ENCODE data around the gene AVPI1.

Gene AVPI1

DNA sequence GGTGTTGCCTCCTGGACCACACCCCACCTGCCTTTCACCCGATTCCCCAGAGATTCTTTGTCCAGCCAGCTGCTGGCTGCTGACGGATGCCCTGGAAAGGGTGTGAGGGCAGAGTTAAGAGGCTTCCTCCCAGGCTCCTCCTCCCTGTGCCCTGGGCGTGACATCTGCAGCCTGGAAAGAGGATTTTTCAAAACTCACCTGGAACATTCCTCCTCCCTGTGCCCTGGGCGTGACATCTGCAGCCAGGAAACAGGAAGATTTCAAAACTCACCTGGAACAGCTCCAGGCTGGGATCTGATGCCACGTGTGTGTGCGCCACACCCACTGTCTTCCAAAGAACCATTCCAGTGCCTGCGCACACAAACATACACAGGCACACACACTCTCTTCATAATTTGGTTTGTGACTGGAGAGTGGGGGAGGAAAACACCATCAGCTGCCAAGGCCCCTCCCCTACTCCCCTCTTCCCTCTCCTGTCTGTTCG is 31.7 kb upstream of the AVPI1 start:
- DNase-seq (ENCODE audit: low read depth), result no peak
- H3K4me3 ChIP-seq (ENCODE audit: low read depth, low read length), result no peak overlapping the region
- TF ChIP-seq, protein P1, sequence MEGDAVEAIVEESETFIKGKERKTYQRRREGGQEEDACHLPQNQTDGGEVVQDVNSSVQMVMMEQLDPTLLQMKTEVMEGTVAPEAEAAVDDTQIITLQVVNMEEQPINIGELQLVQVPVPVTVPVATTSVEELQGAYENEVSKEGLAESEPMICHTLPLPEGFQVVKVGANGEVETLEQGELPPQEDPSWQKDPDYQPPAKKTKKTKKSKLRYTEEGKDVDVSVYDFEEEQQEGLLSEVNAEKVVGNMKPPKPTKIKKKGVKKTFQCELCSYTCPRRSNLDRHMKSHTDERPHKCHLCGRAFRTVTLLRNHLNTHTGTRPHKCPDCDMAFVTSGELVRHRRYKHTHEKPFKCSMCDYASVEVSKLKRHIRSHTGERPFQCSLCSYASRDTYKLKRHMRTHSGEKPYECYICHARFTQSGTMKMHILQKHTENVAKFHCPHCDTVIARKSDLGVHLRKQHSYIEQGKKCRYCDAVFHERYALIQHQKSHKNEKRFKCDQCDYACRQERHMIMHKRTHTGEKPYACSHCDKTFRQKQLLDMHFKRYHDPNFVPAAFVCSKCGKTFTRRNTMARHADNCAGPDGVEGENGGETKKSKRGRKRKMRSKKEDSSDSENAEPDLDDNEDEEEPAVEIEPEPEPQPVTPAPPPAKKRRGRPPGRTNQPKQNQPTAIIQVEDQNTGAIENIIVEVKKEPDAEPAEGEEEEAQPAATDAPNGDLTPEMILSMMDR (IDR thresholded peaks at IDR 0.05; ENCODE audit: low read depth, low read length, missing control alignments), result no peak
- in situ Hi-C loops (cut with HindIII; ENCODE audit: low sequenced_read_pairs), result no loop called here

GRCh38 chr10:97718178-97718577 is 31.1 kb upstream of the AVPI1 start:
- H3K4me3 ChIP-seq (ENCODE audit: low read depth, low read length), result no peak overlapping the region
- TF ChIP-seq, protein P1 (IDR thresholded peaks at IDR 0.05; ENCODE audit: low read depth, low read length, missing control alignments), result no peak
- DNase-seq (ENCODE audit: low read depth), result no peak
- in situ Hi-C loops (cut with HindIII; ENCODE audit: low sequenced_read_pairs), result no loop called here

DNA sequence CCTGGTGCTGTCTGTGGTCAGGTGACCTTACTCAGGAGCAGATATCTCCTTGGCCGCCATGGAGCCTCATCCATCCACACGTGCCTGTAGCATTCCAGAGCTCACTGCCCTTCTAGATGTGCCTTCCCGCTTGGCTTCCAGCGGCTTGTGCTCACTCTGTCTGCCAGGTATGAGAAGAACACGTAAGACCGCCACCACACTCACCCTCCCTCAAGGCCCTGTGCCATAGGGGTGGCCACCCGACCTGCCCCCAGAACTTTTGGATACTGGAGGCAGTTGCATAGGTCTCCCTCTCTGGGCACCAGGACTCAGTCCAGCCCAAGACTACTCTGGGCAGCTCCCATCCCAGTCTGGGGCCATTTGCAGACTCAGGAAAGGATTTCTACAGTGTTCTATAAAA is 30.6 kb upstream of the AVPI1 start:
- DNase-seq (ENCODE audit: low read depth), result no peak
- TF ChIP-seq, protein P1 (IDR thresholded peaks at IDR 0.05; ENCODE audit: low read depth, low read length, missing control alignments), result no peak
- H3K4me3 ChIP-seq (ENCODE audit: low read depth, low read length), result no peak overlapping the region
- in situ Hi-C loops (cut with HindIII; ENCODE audit: low sequenced_read_pairs), result no loop called here

- DNase-seq (ENCODE audit: low read depth), result no peak
- TF ChIP-seq, protein P1 (IDR thresholded peaks at IDR 0.05; ENCODE audit: low read depth, low read length, missing control alignments), result no peak
- in situ Hi-C loops (cut with HindIII; ENCODE audit: low sequenced_read_pairs), result no loop called here
- H3K4me3 ChIP-seq (ENCODE audit: low read depth, low read length), result peak overlapping the region; percentile 51
Observed at GRCh38 chr10:97715259-97715874, 28.3 kb upstream of the AVPI1 start.

- no peak for DNase-seq (ENCODE audit: low read depth)
- TF ChIP-seq, protein P1 (IDR thresholded peaks at IDR 0.05; ENCODE audit: low read depth, low read length, missing control alignments), result no peak
- peak overlapping the region; percentile 51 for H3K4me3 ChIP-seq (ENCODE audit: low read depth, low read length)
- in situ Hi-C loops (cut with HindIII; ENCODE audit: low sequenced_read_pairs), result no loop called here
Observed at GRCh38 chr10:97714401-97715258, 27.6 kb upstream of the AVPI1 start.

GRCh38 chr10:97713826-97714400 is 26.9 kb upstream of the AVPI1 start:
- DNase-seq (ENCODE audit: low read depth), result no peak
- TF ChIP-seq, protein P1 (IDR thresholded peaks at IDR 0.05; ENCODE audit: low read depth, low read length, missing control alignments), result peak; percentile 24

More at GRCh38 chr10:97713826-97714400, 26.9 kb upstream of the AVPI1 start:
- in situ Hi-C loops (cut with HindIII; ENCODE audit: low sequenced_read_pairs), result no loop called here
- H3K4me3 ChIP-seq (ENCODE audit: low read depth, low read length), result peak overlapping the region; percentile 51
